DND-41 (cell line): ENCODE measurements around the gene VANGL1.

Source experiments
- ATAC-seq: fragments of 200-7000 bp; cut with Tn5 transposase; 3 replicates; pipeline ENCODE4 v1.9.1; 2021; ENCODE audit warnings: low read depth; ENCODE audit not compliant: insufficient read depth
- DNase-seq: peaks from one replicate; pipeline ENCODE4 v3.0.0-alpha.2; 2020
- H2AFZ ChIP-seq: 2 replicates; pipeline ENCODE4 v1.6.0; 2012; ENCODE audit warnings: low read depth, low read length
- H3K27ac ChIP-seq: 2 replicates; pipeline ENCODE4 v1.5.1; 2012; ENCODE audit warnings: low read length, inconsistent platforms
- H3K27me3 ChIP-seq: fragments of 200-600 bp; sonication (generic); 2 replicates; pipeline ENCODE4 v1.6.0; 2012; ENCODE audit warnings: low read length, mild to moderate bottlenecking, inconsistent platforms; ENCODE audit not compliant: insufficient read depth, poor library complexity
- H3K36me3 ChIP-seq: 2 replicates; pipeline ENCODE4 v1.5.1; 2012; ENCODE audit warnings: low read length, inconsistent platforms; ENCODE audit not compliant: insufficient read depth
- H3K4me1 ChIP-seq: 2 replicates; pipeline ENCODE4 v1.5.1; 2012; ENCODE audit warnings: mild to moderate bottlenecking, low read length; ENCODE audit not compliant: insufficient read depth
- H3K4me2 ChIP-seq: 2 replicates; pipeline ENCODE4 v1.6.0; 2012; ENCODE audit warnings: mild to moderate bottlenecking, moderate library complexity, low read length, inconsistent platforms; ENCODE audit not compliant: insufficient read depth
- H3K4me3 ChIP-seq, 2 experiments: fragments of 200-600 bp in 1 of 2; shearing (Covaris generic) in 1 of 2; 2 replicates each; pipeline ENCODE4 v1.5.1; 2012 to 2016; ENCODE audit warnings: inconsistent platforms in 2 of 2, low read length in 2 of 2, mild to moderate bottlenecking in 2 of 2, low read depth in 1 of 2, moderate library complexity in 1 of 2
- H3K79me2 ChIP-seq: 2 replicates; pipeline ENCODE4 v1.6.0; 2012; ENCODE audit warnings: low read length, inconsistent platforms; ENCODE audit not compliant: insufficient read depth
- H3K9ac ChIP-seq: 2 replicates; pipeline ENCODE4 v1.6.0; 2012; ENCODE audit warnings: low read depth, mild to moderate bottlenecking, inconsistent platforms, low read length, moderate library complexity
- H3K9me3 ChIP-seq: 2 replicates; pipeline ENCODE4 v1.5.1; 2012; ENCODE audit warnings: low read length, moderate library complexity, mild to moderate bottlenecking, inconsistent platforms; ENCODE audit not compliant: insufficient read depth, severe bottlenecking
- H4K20me1 ChIP-seq: 2 replicates; pipeline ENCODE4 v1.6.0; 2012; ENCODE audit warnings: low read length; ENCODE audit not compliant: insufficient read depth
- EZH2 ChIP-seq: IDR thresholded peaks from 3 replicates; pipeline ENCODE4 v1.6.1; 2012; ENCODE audit warnings: borderline replicate concordance, low read depth, mild to moderate bottlenecking, moderate library complexity, low read length, inconsistent platforms; ENCODE audit not compliant: severe bottlenecking
- TF ChIP-seq, protein P1 (sequence below): IDR thresholded peaks from 2 replicates; pipeline ENCODE4 v1.5.1; 2012; ENCODE audit warnings: borderline replicate concordance, low read length, moderate library complexity, mild to moderate bottlenecking; ENCODE audit not compliant: poor library complexity, severe bottlenecking; ENCODE audit errors: extremely low read depth

Gene VANGL1

DNA sequence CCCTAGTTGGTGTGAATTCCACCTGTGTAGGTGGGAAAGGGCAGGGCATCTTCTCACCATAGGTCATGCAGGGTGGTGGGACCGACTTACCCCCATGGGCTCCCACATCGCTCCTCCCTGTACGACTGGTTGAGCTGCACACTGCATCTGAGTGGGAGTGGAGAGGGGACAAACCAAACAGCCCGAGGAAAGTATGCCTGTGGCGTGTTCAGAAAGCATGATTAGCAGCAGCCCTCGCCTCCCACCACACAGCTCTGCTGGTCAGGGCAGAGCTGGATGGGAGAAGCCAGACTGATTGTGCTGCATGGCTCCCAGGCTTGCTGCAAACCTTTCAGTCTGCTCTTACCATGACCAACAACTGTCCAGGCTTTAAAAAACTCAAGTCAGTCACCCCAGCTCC lies 24.4 kb downstream of the VANGL1 start:
- peak overlapping the region; percentile 39 for H3K27ac ChIP-seq
- H3K36me3 ChIP-seq = peaks cover 55% of the 10 kb centered on the region

DNA sequence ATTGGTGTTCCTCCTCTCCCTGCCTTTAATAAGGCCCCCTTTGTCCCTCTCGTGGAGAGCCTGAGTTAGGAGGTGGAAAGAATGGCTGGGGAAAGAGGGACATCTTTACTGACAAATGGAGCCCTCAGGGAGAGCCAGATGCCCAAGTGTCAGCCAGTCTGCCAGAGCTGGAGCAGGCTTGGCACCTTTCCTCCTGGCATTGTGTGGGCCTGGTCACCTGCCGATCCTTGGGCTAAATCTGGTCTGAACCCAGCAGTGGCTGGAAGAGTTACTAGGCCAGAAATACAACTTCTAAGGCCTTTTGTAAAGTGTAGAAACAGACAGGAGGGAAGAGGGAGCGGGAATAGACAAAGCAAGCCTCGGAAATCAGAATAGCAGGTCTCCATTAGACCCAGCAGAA lies 24.9 kb downstream of the VANGL1 start:
- no peaks in the 10 kb centered on the region for H3K27me3 ChIP-seq
- no peak for DNase-seq
- peaks cover 63% of the 10 kb centered on the region for H3K4me1 ChIP-seq
- H3K79me2 ChIP-seq = peaks cover 21% of the 10 kb centered on the region
- H3K36me3 ChIP-seq = peaks cover 58% of the 10 kb centered on the region
- peak overlapping the region; percentile 39 for H3K27ac ChIP-seq
- H4K20me1 ChIP-seq = 0 out of 2 replicates have a peak, but pooled peaks cover 7% of the 10 kb centered on the region
- ATAC-seq = no peak
- H3K9ac ChIP-seq = no peak overlapping the region
- H3K4me2 ChIP-seq = no peak overlapping the region
- no peaks in the 10 kb centered on the region for H3K9me3 ChIP-seq
- H3K4me3 ChIP-seq = no peak overlapping the region
- H2AFZ ChIP-seq = no peak overlapping the region
- no peak for TF ChIP-seq EZH2

More for the DNA sequence above, 24.4 kb downstream of the VANGL1 start:
- H3K4me3 ChIP-seq = no peak overlapping the region
- peaks cover 17% of the 10 kb centered on the region for H3K79me2 ChIP-seq
- H3K4me1 ChIP-seq = peaks cover 58% of the 10 kb centered on the region
- no peak overlapping the region for H2AFZ ChIP-seq
- H3K9ac ChIP-seq = no peak overlapping the region
- H3K9me3 ChIP-seq = no peaks in the 10 kb centered on the region
- TF ChIP-seq, protein P1, sequence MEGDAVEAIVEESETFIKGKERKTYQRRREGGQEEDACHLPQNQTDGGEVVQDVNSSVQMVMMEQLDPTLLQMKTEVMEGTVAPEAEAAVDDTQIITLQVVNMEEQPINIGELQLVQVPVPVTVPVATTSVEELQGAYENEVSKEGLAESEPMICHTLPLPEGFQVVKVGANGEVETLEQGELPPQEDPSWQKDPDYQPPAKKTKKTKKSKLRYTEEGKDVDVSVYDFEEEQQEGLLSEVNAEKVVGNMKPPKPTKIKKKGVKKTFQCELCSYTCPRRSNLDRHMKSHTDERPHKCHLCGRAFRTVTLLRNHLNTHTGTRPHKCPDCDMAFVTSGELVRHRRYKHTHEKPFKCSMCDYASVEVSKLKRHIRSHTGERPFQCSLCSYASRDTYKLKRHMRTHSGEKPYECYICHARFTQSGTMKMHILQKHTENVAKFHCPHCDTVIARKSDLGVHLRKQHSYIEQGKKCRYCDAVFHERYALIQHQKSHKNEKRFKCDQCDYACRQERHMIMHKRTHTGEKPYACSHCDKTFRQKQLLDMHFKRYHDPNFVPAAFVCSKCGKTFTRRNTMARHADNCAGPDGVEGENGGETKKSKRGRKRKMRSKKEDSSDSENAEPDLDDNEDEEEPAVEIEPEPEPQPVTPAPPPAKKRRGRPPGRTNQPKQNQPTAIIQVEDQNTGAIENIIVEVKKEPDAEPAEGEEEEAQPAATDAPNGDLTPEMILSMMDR = no peak
- H3K27me3 ChIP-seq = no peaks in the 10 kb centered on the region
- H3K4me2 ChIP-seq = no peak overlapping the region
- DNase-seq (no peak), ATAC-seq (no peak)
- 0 out of 2 replicates have a peak, but pooled peaks cover 2% of the 10 kb centered on the region for H4K20me1 ChIP-seq

DNA sequence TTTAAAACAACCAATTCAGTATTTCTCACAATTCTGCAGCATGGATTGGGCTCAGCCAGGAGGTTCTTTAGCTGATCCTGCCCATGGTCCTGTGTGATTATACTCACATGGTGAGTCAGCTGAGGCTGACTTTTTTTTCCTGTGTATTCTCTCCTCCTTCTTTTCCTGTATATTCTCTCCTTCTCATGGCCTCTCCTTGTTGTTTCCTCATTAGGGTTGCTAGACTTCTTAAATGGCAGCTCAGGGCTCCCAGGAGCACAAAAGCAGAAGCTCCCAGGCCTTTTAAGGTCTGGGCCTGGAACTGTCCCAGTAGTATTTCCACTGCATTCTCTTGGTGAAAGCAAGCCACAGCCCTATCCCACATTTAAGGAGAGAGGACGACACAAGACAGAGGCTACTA lies 26.8 kb downstream of the VANGL1 start:
- peaks cover 37% of the 10 kb centered on the region for H3K79me2 ChIP-seq

DNA sequence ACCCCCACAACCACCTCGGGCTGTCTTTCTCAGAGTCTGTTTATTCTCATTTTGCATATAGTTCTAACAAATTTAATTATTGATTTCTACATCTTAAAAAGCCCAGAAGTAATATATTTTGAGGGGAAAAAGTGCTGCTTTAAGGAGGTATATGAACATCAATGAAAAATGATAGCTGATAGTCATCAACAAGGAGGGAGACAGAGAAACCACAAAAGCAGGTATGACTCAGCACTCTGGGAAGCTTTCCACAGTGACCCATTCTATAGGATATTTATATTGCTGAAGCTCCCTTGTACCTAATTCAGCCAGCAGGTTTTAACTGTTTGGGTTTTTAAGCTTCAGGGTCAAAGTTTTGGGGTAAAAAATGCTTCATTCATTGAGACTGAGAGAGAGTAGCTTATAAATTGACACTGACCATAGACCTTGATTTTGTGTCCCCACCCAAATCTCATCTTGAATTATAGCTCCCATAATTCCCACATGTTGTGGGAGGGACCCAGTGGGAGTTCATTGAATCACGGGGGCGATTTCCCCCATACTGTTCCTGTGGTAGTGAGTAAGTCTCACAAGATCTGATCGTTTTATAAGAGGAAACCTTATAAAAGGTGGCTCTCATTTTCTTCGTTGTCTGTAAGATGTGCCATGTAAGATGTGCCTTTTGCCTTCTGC lies 27.4 kb downstream of the VANGL1 start:
- DNase-seq (peak; percentile 60), ATAC-seq (peak; percentile 57)
- TF ChIP-seq, protein P1 = no peak
- TF ChIP-seq EZH2 = no peak
- Histone ChIP-seq H3K4me2 (peak overlapping the region; percentile 30; the same call in 1 of the 2 replicates), H3K4me1 (peaks cover 71% of the 10 kb centered on the region), H3K9me3 (no peaks in the 10 kb centered on the region), H3K27ac (peak overlapping the region; percentile 97), H3K4me3 (no peak overlapping the region), H3K36me3 (peaks cover 51% of the 10 kb centered on the region), H4K20me1 (0 out of 2 replicates have a peak, but pooled peaks cover 8% of the 10 kb centered on the region), H3K9ac (peak overlapping the region; percentile 29; the same call in 1 of the 2 replicates), H2AFZ (no peak overlapping the region), H3K79me2 (peaks cover 36% of the 10 kb centered on the region), H3K27me3 (no peaks in the 10 kb centered on the region)

More for the DNA sequence above, 26.8 kb downstream of the VANGL1 start:
- Histone ChIP-seq H3K27me3 (no peaks in the 10 kb centered on the region), H3K9ac (peak overlapping the region; percentile 29; the same call in 1 of the 2 replicates), H3K36me3 (peaks cover 55% of the 10 kb centered on the region), H4K20me1 (0 out of 2 replicates have a peak, but pooled peaks cover 8% of the 10 kb centered on the region), H2AFZ (no peak overlapping the region), H3K4me3 (no peak overlapping the region), H3K9me3 (no peaks in the 10 kb centered on the region), H3K4me2 (peak overlapping the region; percentile 30; the same call in 1 of the 2 replicates), H3K4me1 (peaks cover 71% of the 10 kb centered on the region), H3K27ac (peak overlapping the region; percentile 97)
- DNase-seq = peak; percentile 31
- TF ChIP-seq EZH2 = no peak
- TF ChIP-seq, protein P1 = no peak
- ATAC-seq = peak; percentile 29
